Breast epithelium (tissue), 3 donors: ENCODE measurements around the gene POR.
A peak's percentile ranks its signal among the peaks of the same experiment; 100 is the strongest.

ENCODE experiments used
- POLR2A ChIP-seq: fragments of 450-650 bp; IDR thresholded peaks from one replicate; pipeline ENCODE4 v1.6.1; 2016; ENCODE audit warnings: antibody characterized with exemption, mild to moderate bottlenecking, moderate library complexity
- POLR2AphosphoS5 ChIP-seq, 3 donors: sonication (generic); formaldehyde crosslinking; IDR thresholded peaks; one replicate each; pipeline ENCODE4 v1.6.1; 2017; ENCODE audit warnings: antibody characterized with exemption in 3 of 3
- TF ChIP-seq, protein P1 (sequence below), 3 donors: fragments of 450-650 bp; IDR thresholded peaks; one replicate each; pipeline ENCODE4 v1.5.1; 2016 to 2017; ENCODE audit warnings: antibody characterized with exemption in 3 of 3, mild to moderate bottlenecking in 3 of 3, moderate library complexity in 3 of 3

DNA sequence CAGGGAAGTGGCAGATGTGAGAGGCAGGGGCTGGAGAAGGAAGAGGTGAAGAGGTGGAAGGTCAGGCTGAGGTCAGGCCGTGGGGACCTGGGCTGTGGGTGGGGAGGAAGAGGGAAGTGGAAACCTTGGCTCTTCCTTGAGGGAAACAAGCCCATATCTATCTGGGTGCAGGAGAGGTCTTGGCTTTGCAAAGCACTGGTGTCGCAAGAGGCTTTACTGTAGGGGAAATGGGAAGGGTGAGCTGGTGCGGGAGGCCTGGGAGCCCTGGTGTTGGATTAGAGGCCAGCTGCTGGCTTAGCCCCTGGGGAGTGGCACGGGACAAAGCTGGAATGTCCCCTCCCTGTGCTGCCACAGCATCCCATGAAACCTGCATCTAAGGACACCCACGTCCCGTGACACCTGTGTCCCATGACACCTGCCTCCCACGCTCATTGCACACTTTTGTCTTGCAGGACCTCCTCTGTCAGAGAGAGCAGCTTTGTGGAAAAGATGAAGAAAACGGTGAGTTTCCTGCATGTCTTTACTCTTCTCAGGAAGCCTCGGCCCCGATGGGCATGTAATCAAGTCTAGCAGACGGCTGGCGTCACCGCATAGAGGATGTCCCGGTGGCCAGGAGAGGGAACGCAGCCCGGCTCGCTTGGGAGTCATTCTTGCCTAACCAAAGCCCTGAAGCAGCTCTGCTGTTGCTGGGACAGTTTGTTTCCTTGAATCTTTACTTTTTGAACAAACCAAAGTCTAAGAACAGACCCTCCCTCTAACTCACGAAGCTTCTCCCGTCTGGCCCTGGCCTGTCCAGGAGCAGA, 57.2 kb downstream of the POR start:
- TF ChIP-seq POLR2A (no peak), POLR2AphosphoS5 (IDR thresholded peaks at IDR 0.05) (peak in 1 of 3 donors; percentile 17)
- TF ChIP-seq, protein P1, sequence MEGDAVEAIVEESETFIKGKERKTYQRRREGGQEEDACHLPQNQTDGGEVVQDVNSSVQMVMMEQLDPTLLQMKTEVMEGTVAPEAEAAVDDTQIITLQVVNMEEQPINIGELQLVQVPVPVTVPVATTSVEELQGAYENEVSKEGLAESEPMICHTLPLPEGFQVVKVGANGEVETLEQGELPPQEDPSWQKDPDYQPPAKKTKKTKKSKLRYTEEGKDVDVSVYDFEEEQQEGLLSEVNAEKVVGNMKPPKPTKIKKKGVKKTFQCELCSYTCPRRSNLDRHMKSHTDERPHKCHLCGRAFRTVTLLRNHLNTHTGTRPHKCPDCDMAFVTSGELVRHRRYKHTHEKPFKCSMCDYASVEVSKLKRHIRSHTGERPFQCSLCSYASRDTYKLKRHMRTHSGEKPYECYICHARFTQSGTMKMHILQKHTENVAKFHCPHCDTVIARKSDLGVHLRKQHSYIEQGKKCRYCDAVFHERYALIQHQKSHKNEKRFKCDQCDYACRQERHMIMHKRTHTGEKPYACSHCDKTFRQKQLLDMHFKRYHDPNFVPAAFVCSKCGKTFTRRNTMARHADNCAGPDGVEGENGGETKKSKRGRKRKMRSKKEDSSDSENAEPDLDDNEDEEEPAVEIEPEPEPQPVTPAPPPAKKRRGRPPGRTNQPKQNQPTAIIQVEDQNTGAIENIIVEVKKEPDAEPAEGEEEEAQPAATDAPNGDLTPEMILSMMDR (IDR thresholded peaks at IDR 0.05) = no peak
